ENCODE results near the gene ZNF433. TPM values are rescaled to one million over a fixed set of nuclear protein-coding genes. Genes with fewer than 3 reads are reported as not detected.
A peak's percentile ranks its signal among the peaks of the same experiment; 100 is the strongest.

The ZNF433 gene
- total RNA-seq, 1 donor from 2014 or later = 8.9 TPM

- Mint-ChIP-seq H3K4me1 (ENCODE audit: unreplicated experiment) (no peaks in the 10 kb centered on the region), H3K9me3 (peaks cover 12% of the 10 kb centered on the region), H3K4me3 (no peak overlapping the region), H3K27ac (no peak overlapping the region), H3K27me3 (no peaks in the 10 kb centered on the region), H3K36me3 (peaks cover 38% of the 10 kb centered on the region)
- TF ChIP-seq CTCF (conservative IDR thresholded peaks at IDR 0.05) = no peak
- no peak for DNase-seq (ENCODE audit: extremely low spot score, unreplicated experiment)
Measured at GRCh38 chr19:12042893-12043292, 7.4 kb upstream of the ZNF433 start.

GRCh38 chr19:12034620-12035019 is 859 bp downstream of the ZNF433 start:
- no peaks in the 10 kb centered on the region for H3K9me3 Mint-ChIP-seq
- peaks cover 29% of the 10 kb centered on the region for H3K36me3 Mint-ChIP-seq
- TF ChIP-seq CTCF (conservative IDR thresholded peaks at IDR 0.05) = no peak
- peak overlapping the region; percentile 80 for H3K27ac Mint-ChIP-seq
- no peak for DNase-seq (ENCODE audit: extremely low spot score, unreplicated experiment)
- H3K4me3 Mint-ChIP-seq = peak overlapping the region; percentile 88
- H3K27me3 Mint-ChIP-seq = no peaks in the 10 kb centered on the region
- peaks cover 7% of the 10 kb centered on the region for H3K4me1 Mint-ChIP-seq (ENCODE audit: unreplicated experiment)

- Mint-ChIP-seq H3K9me3 (no peaks in the 10 kb centered on the region), H3K4me1 (ENCODE audit: unreplicated experiment) (peaks cover 7% of the 10 kb centered on the region), H3K27ac (peak overlapping the region; percentile 80)
Measured at GRCh38 chr19:12034198-12034597, 1.3 kb downstream of the ZNF433 start.

GRCh38 chr19:12015753-12016116 is 19.7 kb downstream of the ZNF433 start:
- no peaks in the 10 kb centered on the region for H3K4me1 Mint-ChIP-seq (ENCODE audit: unreplicated experiment)
- no peak for DNase-seq (ENCODE audit: extremely low spot score, unreplicated experiment)
- no peak for TF ChIP-seq CTCF (conservative IDR thresholded peaks at IDR 0.05)
- H3K36me3 Mint-ChIP-seq = peaks cover 59% of the 10 kb centered on the region
- H3K4me3 Mint-ChIP-seq = no peak overlapping the region
- H3K9me3 Mint-ChIP-seq = peaks cover 19% of the 10 kb centered on the region
- no peaks in the 10 kb centered on the region for H3K27me3 Mint-ChIP-seq
- H3K27ac Mint-ChIP-seq = no peak overlapping the region

More at GRCh38 chr19:12034198-12034597, 1.3 kb downstream of the ZNF433 start:
- no peak for DNase-seq (ENCODE audit: extremely low spot score, unreplicated experiment)
- H3K27me3 Mint-ChIP-seq = no peaks in the 10 kb centered on the region
- TF ChIP-seq CTCF (conservative IDR thresholded peaks at IDR 0.05) = no peak
- peak overlapping the region; percentile 88 for H3K4me3 Mint-ChIP-seq
- peaks cover 31% of the 10 kb centered on the region for H3K36me3 Mint-ChIP-seq

- peaks cover 19% of the 10 kb centered on the region for H3K9me3 Mint-ChIP-seq
- H3K27ac Mint-ChIP-seq = no peak overlapping the region
- peaks cover 62% of the 10 kb centered on the region for H3K36me3 Mint-ChIP-seq
Measured at GRCh38 chr19:12015015-12015752, 20.3 kb downstream of the ZNF433 start.

More at GRCh38 chr19:12015015-12015752, 20.3 kb downstream of the ZNF433 start:
- Mint-ChIP-seq H3K27me3 (no peaks in the 10 kb centered on the region), H3K4me3 (peak overlapping the region; percentile 19), H3K4me1 (ENCODE audit: unreplicated experiment) (no peaks in the 10 kb centered on the region)
- no peak for DNase-seq (ENCODE audit: extremely low spot score, unreplicated experiment)
- no peak for TF ChIP-seq CTCF (conservative IDR thresholded peaks at IDR 0.05)

Data from type B pancreatic cell (in vitro differentiated cells).